Mucosa of rectum (tissue), 2 donors: ENCODE measurements around the gene CRY1.
"Not testable (repeated sequence)": the region's sequence is repeated elsewhere in the genome, so short reads cannot be mapped to it uniquely, and the experiment has no call there.

Experiments used
- H3K27ac ChIP-seq, 2 donors: one replicate each; pipeline ENCODE4 v1.7.0; 2013; ENCODE audit warnings: inconsistent platforms in 2 of 2, low read depth in 2 of 2, low read length in 2 of 2
- H3K27me3 ChIP-seq, 2 donors: one replicate each; pipeline ENCODE4 v1.7.0; 2013; ENCODE audit warnings: low read length in 2 of 2; ENCODE audit not compliant: control insufficient read depth in 2 of 2, insufficient read depth in 2 of 2
- H3K36me3 ChIP-seq, 2 donors: one replicate each; pipeline ENCODE4 v1.7.0; 2013; ENCODE audit warnings: low read length in 2 of 2; ENCODE audit not compliant: control insufficient read depth in 2 of 2, insufficient read depth in 2 of 2
- H3K4me1 ChIP-seq, 2 donors: one replicate each; pipeline ENCODE4 v1.7.0; 2013; ENCODE audit warnings: low read length in 2 of 2, mild to moderate bottlenecking in 1 of 2; ENCODE audit not compliant: control insufficient read depth in 2 of 2, insufficient read depth in 2 of 2
- H3K4me3 ChIP-seq, 2 donors: one replicate each; pipeline ENCODE4 v1.7.0; 2013; ENCODE audit warnings: low read length in 2 of 2
- H3K9ac ChIP-seq, 2 donors: one replicate each; pipeline ENCODE4 v1.7.0; 2013; ENCODE audit warnings: low read length in 2 of 2, low read depth in 1 of 2, mild to moderate bottlenecking in 1 of 2
- H3K9me3 ChIP-seq, 2 donors: one replicate each; pipeline ENCODE4 v1.7.0; 2013; ENCODE audit warnings: low read length in 2 of 2; ENCODE audit not compliant: control insufficient read depth in 2 of 2
- donor health status: healthy.
- donor health status: Normal muscosa, but diverticular disease.

The CRY1 gene

DNA sequence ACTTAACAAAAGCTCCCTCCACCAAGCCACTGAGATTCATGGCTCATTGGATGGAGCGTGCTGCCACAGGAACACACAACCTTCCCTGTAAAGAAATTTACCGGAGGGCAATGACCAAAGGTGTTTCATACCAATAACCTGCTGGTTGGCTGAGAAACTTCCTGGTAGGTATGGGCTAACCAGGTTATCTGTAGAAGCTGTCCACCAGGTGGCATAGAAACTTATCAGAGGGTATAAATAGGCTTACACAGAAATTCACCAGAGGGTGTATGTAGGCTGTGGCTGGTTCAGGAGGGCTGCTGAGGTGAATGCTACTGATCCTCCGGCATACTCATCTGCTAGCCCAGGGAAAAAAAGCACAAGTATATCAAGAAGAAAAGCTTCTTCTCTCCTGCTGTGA is 79.3 kb downstream of the CRY1 start:
- Histone ChIP-seq H3K27me3 (no peaks in the 10 kb centered on the region), H3K4me3 (no peak overlapping the region), H3K9ac (no peak overlapping the region), H3K36me3 (no peaks in the 10 kb centered on the region), H3K9me3 (no peaks in the 10 kb centered on the region), H3K27ac (no peak overlapping the region), H3K4me1 (no peaks in the 10 kb centered on the region)

DNA sequence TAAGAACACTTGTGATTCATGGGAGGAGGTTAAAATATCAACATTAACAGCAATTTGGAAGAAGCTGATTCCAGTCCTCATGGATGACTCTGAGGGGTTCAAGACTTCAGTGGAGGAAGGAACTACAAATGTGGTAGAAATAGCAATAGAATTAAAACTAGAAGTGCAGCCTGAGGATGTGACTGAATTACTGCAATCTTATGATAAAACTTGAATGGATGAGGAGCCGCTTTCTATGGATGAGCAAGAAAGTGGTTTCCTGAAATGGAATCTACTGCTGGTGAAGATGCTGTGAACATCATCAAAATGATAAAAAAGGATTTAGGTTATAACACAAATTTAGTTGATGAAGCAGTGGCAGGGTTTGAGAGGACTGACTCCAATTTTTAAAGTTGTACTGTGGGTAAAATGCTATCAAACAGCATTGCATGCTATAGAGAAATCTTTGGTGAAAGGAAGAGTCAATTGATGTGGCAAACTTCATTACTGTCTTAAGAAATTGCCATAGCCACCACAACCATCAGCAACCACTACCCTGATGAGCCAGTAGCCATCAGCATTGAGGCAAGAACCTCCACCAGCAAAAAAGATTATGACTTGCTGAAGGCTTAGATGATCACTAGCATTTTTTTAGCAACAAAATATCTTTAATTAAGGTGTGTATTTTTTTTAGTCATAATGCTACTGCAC is 80.5 kb downstream of the CRY1 start:
- Histone ChIP-seq H3K9ac (no peak overlapping the region), H3K4me3 (no peak overlapping the region), H3K27me3 (no peaks in the 10 kb centered on the region), H3K9me3 (no peaks in the 10 kb centered on the region), H3K27ac (no peak overlapping the region), H3K4me1 (no peaks in the 10 kb centered on the region), H3K36me3 (no peaks in the 10 kb centered on the region)

DNA sequence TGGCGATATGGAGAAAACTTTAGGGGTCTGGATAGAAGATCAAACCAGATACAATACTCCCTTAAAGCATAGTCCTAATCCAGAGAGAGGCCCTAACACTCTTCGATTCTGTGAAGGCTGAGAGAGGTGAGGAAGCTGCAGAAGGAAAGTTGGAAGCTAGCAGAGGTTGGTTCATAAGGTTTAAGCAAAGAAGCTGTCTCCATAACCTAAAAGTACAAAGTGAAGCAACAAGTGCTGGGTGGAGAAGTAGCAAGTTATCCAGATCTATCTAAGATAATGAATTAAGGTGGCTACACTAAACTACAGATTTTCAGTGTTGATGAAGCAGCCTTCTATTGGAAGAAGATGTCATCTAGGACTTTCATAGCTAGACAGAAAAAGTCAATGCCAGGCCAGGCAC is 81.8 kb downstream of the CRY1 start:
- Histone ChIP-seq H3K9ac (no peak overlapping the region), H3K4me1 (no peaks in the 10 kb centered on the region), H3K27me3 (no peaks in the 10 kb centered on the region), H3K36me3 (no peaks in the 10 kb centered on the region), H3K27ac (no peak overlapping the region), H3K4me3 (no peak overlapping the region), H3K9me3 (no peaks in the 10 kb centered on the region)

DNA sequence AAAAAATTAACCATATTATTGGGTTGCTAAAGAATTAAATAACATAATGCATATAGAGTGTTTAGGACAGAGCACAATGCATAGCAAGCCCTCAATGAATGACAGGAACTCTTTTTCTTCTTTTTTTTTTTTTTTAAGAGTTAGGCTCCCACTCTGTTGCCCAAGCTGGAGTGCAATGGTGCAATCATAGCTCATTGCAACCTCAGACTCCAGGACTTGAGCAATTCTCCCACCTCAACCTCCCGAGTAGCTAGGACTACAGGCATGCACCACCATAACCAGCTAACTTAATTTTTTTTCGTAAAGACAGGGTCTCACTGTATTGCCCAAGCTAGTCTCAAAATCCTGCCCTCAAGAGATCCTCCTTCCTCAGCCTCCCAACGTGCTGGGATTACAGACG is 85.9 kb downstream of the CRY1 start:
- no peaks in the 10 kb centered on the region for H3K4me1 ChIP-seq
- no peaks in the 10 kb centered on the region for H3K9me3 ChIP-seq

DNA sequence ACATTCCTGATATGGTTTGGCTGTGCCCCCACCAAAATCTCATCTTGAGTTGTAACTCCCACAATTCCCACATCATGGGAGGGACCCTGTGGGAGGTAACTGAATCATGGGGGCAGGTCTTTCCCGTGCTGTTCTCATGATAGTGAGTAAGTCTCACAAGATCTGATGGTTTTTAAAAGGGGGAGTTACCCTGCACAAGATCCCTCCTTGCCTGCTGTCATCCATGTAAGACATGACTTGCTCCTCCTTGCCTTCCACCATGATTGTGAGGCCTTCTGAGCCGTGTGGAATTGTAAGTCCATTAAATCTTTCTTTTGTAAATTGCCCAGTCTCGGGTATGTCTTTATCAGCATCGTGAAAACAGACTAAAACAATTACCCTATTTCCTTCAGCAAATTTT is 90.7 kb downstream of the CRY1 start:
- not testable (repeated sequence) for H3K36me3 ChIP-seq, H3K9ac ChIP-seq, H3K9me3 ChIP-seq, H3K4me1 ChIP-seq, H3K27me3 ChIP-seq, H3K27ac ChIP-seq, H3K4me3 ChIP-seq

More for the DNA sequence above, 85.9 kb downstream of the CRY1 start:
- Histone ChIP-seq H3K9ac (no peak overlapping the region), H3K27ac (no peak overlapping the region), H3K4me3 (no peak overlapping the region), H3K36me3 (no peaks in the 10 kb centered on the region), H3K27me3 (no peaks in the 10 kb centered on the region)

DNA sequence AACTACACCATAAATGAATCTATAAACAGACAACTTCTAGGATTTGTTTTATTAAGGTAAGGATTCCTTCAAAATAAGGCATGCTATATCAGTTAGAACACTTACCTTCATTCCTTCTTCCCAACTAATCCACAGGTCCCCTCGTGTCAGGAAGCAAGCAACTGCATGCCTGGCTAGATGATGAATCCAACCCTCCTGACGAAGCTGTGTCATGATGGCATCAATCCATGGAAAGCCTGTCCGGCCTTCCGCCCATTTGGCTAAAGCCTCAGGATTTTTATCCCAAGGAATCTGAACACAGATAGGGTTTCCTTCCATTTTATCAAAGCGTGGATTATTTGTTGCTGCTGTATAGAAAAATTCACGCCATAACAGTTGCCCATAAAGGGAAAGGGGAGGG is 93.9 kb downstream of the CRY1 start:
- Histone ChIP-seq H3K27ac (no peak overlapping the region), H3K27me3 (no peaks in the 10 kb centered on the region), H3K36me3 (peaks cover 0 to 7% of the 10 kb centered on the region in 2 donors), H3K9ac (no peak overlapping the region), H3K9me3 (no peaks in the 10 kb centered on the region), H3K4me3 (no peak overlapping the region), H3K4me1 (no peaks in the 10 kb centered on the region)

DNA sequence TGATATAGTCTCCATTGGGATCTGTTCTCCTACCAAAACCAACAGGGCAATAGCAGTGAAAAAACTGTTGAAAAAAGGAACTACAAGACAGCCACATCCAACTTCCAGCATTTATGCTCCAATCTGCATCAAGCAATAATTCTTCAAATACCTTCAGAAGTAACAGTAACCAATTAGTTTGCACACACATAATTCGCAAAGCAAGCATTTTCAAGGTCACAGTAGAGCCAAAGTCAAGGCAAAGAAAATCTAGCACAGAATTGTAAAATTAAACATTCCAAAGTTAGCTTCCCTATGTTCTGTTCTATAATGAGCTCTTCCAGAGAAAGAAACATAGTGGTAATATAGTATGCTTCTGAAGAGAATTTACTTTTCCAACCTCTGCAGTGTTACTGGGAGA is 95.4 kb downstream of the CRY1 start:
- H3K4me1 ChIP-seq: no peaks in the 10 kb centered on the region
- H3K27me3 ChIP-seq: no peaks in the 10 kb centered on the region
- H3K27ac ChIP-seq: no peak overlapping the region
- H3K9me3 ChIP-seq: no peaks in the 10 kb centered on the region
- H3K9ac ChIP-seq: no peak overlapping the region
- no peak overlapping the region for H3K4me3 ChIP-seq
- peaks cover 0 to 7% of the 10 kb centered on the region in 2 donors for H3K36me3 ChIP-seq

DNA sequence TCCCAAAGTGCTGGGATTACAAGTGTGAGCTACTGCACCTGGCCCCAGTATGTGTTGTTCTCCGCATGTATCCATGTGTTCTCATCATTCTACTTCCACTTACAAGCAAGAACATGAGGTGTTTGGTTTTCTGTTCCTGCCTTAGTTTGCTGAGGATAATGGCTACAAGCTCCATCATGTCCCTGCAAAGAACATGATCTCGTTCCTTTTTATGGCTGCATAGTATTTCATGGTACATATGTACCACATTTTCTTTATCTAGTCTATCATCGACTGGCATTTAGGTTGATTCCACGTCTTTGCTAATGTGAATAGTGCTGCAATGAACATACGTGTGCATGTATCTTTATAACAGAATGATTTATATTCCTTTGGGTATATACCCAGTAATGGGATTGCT is 97.2 kb downstream of the CRY1 start:
- not testable (repeated sequence) for H3K9ac ChIP-seq, H3K4me3 ChIP-seq, H3K4me1 ChIP-seq, H3K9me3 ChIP-seq, H3K27me3 ChIP-seq, H3K27ac ChIP-seq, H3K36me3 ChIP-seq

DNA sequence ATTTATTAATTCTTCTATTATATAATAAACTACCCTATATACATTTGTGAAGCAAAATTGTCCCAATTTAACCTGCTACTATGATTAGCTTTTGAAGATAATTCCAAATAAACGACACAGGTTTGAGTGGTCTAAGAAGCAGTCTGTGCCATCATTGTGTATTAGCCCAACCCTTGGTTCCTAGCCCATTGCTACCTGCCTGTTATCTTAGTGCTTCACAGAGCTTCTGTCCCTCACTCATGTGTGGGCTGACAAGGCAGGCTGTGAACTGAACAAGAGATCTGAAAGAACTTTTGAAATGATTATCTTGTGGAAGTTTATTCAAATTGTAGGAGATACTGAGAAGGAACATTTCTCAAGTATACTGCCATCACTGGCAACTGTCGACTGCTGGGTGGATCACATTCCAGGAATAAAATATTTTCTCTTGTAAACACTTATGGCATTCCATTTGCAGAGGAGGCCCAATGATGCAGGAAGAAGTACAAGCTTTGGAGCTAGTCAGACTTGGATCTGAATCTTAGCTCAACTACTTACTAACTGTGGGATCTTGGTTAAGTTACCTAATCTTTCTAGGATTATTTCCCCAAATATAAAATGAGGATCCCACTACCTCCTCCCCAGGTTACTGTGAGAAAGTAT is 98.6 kb downstream of the CRY1 start:
- no peaks in the 10 kb centered on the region for H3K9me3 ChIP-seq
- no peaks in the 10 kb centered on the region for H3K4me1 ChIP-seq
- H3K27me3 ChIP-seq: no peaks in the 10 kb centered on the region
- no peak overlapping the region for H3K27ac ChIP-seq
- no peak overlapping the region for H3K4me3 ChIP-seq
- no peak overlapping the region for H3K9ac ChIP-seq
- peaks cover 0 to 7% of the 10 kb centered on the region in 2 donors for H3K36me3 ChIP-seq

DNA sequence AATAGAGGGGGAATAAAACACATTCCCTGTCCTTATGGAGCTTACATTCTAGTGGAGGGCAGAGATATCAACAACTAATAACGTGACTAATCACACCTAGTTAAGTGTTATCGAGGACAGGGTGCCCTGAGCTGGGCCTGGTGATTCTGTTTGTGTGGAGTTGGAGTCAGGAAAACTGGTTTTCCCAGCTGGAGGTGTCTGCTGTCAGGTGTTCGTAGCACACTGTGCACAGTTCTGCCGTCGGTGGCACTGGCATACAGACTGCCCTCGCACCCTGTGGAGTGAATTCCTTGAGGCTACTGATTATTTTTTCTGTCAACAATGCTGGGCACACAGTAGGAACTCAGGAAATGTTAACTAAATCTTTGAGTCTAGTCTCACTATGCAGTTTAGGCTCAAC is 105.5 kb downstream of the CRY1 start:
- no peaks in the 10 kb centered on the region for H3K27me3 ChIP-seq
- H3K27ac ChIP-seq: no peak overlapping the region
- H3K9me3 ChIP-seq: no peaks in the 10 kb centered on the region
- H3K4me1 ChIP-seq: peaks cover 6 to 7% of the 10 kb centered on the region in 2 donors
- H3K36me3 ChIP-seq: peaks cover 4 to 7% of the 10 kb centered on the region in 2 donors
- H3K4me3 ChIP-seq: peak overlapping the region in 1 of 2 donors; percentile 78
- no peak overlapping the region for H3K9ac ChIP-seq
